ENCODE measurements around the gene PMEL. TPM values are rescaled to one million over a fixed set of nuclear protein-coding genes. Genes with fewer than 3 reads are reported as not detected.

The PMEL gene
- total RNA-seq, 1 donor from 2014 or later, result 4.9 TPM

- intact Hi-C loops (cut with DNase I), result no loop called here
- Histone ChIP-seq H3K27me3 (no peaks in the 10 kb centered on the region), H3K36me3 (peaks cover 13% of the 10 kb centered on the region), H3K4me1 (peaks cover 11% of the 10 kb centered on the region), H3K9me3 (no peaks in the 10 kb centered on the region), H3K27ac (no peak overlapping the region), H3K4me3 (no peak overlapping the region)
- DNase-seq (no peak), ATAC-seq (no peak)
- TF ChIP-seq CTCF (IDR thresholded peaks at IDR 0.05), result no peak
Measured at GRCh38 chr12:55906056-55906455, 59.8 kb downstream of the PMEL start.

Other genes with a start within 250 kb of the PMEL start
- 129 TPM for gene BLOC1S1, start 250.0 kb downstream of the PMEL start, total RNA-seq
- 6.0 TPM for gene RDH5, start 245.6 kb downstream of the PMEL start, total RNA-seq
- 1,158 TPM for gene CD63, start 237.0 kb downstream of the PMEL start, total RNA-seq
- gene GDF11, start 222.9 kb downstream of the PMEL start, total RNA-seq, result 5.8 TPM
- 43.6 TPM for gene SARNP, start 148.3 kb downstream of the PMEL start, total RNA-seq
- 49.2 TPM for gene ORMDL2, start 148.0 kb downstream of the PMEL start, total RNA-seq
- 42.7 TPM for gene DNAJC14, start 136.5 kb downstream of the PMEL start, total RNA-seq
- 30.2 TPM for gene MMP19, start 123.1 kb downstream of the PMEL start, total RNA-seq
- gene PYM1, start 38.1 kb downstream of the PMEL start, total RNA-seq, result 29.1 TPM
- gene DGKA, start 34.9 kb downstream of the PMEL start, total RNA-seq, result 29.0 TPM
- gene CDK2, start 788 bp upstream of the PMEL start, total RNA-seq, result 28.0 TPM
- 150 TPM for gene RAB5B, start 8.0 kb upstream of the PMEL start, total RNA-seq
- gene SUOX, start 31.2 kb upstream of the PMEL start, total RNA-seq, result 20.3 TPM
- 10.5 TPM for gene IKZF4, start 55.0 kb upstream of the PMEL start, total RNA-seq
- gene RPS26, start 75.9 kb upstream of the PMEL start, total RNA-seq, result 55.4 TPM
- 60.7 TPM for gene ERBB3, start 114.1 kb upstream of the PMEL start, total RNA-seq
- 71.4 TPM for gene PA2G4, start 138.5 kb upstream of the PMEL start, total RNA-seq
- gene RPL41, start 150.6 kb upstream of the PMEL start, total RNA-seq, result 2,726 TPM
- gene ZC3H10, start 152.2 kb upstream of the PMEL start, total RNA-seq, result 8.4 TPM
- gene ESYT1, start 162.2 kb upstream of the PMEL start, total RNA-seq, result 101 TPM
- gene MYL6B, start 186.5 kb upstream of the PMEL start, total RNA-seq, result 19.5 TPM
- gene MYL6, start 192.3 kb upstream of the PMEL start, total RNA-seq, result 1,254 TPM
- 117 TPM for gene SMARCC2, start 223.4 kb upstream of the PMEL start, total RNA-seq

Data from upper lobe of right lung (tissue), 1 donor.